AG08396 (cell line): ENCODE measurements around the gene NR2F2.

Experiments used
- DNase-seq: peaks from one replicate; pipeline ENCODE4 v3.0.0; 2012; ENCODE audit warnings: low spot score, mixed read lengths

Gene NR2F2

DNA sequence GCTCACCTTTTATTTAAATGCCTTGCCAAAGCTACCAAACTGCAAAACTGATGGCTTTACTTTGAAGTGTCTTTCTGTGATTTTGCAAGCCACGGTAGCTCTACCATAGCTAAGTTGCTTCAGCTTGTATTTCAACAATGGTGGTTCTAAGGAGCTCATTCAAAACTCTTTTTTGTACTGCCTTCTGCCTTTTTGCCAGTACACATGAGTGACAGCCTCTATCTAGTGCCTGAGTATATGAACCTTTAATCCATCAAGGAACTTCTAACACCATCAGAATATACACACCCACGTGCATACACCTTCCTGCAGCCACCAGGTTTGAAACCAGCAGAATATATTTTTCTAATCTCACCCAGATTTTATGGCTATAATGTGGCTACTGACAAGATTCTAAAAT, 10.4 kb upstream of the NR2F2 start:
- DNase-seq = no peak

DNA sequence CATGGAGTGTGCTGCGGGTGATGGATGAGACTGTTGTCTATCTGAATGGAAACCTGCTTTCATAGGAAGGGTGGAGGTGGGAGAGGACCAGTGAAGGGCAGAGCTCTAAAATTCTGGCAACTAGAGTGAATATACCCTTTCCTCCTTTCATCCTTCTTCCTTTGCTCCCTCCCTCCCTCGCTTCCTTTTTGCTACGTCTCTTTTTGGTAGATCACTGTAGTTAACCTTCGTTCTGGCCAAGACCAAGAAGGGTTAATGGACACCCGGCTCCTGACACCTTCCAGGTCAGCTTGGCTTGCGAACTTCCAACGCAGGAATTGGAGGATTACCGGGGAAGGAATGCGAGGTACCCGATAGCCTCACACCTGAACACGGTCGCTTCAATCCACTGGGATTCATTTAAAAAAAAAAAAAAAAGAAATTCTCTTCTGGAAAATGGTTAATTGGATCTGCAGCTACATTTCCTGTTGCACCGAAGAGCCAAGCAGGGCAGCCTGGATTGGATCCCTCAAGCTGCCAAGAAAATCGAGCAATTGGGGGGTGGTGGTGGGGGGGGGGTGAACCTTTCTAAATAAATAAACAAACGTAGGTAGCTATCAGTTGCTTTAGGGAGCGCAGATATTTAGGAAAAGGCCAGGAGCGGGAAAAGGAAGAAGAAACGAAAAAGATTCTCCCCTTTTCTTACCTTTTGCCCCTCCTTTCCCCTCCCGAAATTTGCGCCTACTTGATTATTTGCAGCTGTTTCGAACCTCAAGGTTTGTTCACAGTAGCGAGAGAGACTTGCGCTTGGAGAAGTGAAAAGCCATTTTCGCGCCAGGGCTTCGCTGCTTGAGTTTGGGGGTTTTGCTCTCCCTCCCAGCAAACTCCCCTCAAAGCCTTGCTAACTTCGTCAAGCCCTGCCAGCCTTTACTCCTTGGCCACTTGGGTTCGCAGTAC, 9.5 kb upstream of the NR2F2 start:
- no peak for DNase-seq

DNA sequence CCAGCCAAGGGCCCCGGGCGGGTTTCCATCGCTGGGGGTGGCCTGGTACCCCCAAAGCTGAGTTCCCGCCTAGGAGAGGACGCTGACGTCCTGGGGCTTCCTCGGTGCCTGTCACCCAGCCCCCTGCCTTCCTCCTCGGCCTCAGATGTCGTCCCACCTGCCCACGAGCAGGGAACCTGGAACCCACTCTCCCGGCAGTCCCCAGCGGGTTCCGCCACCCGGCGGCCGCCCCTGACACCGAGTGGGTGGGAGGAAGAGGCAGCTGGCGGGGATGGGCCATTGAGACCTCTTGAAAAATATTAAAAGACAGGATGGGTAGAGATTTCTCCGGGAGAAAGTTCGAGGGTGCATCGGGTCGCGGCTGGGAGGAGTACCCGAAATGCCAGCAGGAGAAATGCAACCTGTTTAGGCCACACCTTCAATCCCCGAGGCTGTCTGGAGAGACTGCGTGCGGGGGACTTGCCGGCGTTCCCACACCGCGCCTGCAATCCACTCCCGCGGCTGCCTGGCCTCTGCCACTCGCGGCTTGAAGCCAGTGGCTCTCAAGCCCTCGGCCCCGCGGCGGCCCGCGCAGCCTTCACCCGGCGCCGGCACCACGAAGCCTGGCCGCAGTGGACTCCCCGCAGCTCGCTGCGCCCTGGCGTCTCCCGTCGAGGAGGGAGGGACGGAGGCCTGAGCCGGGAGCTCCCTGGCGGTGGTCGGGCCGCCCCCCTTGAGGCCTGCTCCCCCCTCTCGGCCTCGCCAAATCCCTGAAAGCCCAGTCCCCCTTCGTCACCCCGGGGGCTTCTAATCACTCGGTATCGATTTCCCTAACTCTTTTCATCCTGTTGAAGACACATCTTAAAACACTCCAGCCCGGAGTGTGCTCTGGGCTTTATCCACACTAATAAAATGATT, 8.6 kb upstream of the NR2F2 start:
- peak; percentile 47 for DNase-seq

DNA sequence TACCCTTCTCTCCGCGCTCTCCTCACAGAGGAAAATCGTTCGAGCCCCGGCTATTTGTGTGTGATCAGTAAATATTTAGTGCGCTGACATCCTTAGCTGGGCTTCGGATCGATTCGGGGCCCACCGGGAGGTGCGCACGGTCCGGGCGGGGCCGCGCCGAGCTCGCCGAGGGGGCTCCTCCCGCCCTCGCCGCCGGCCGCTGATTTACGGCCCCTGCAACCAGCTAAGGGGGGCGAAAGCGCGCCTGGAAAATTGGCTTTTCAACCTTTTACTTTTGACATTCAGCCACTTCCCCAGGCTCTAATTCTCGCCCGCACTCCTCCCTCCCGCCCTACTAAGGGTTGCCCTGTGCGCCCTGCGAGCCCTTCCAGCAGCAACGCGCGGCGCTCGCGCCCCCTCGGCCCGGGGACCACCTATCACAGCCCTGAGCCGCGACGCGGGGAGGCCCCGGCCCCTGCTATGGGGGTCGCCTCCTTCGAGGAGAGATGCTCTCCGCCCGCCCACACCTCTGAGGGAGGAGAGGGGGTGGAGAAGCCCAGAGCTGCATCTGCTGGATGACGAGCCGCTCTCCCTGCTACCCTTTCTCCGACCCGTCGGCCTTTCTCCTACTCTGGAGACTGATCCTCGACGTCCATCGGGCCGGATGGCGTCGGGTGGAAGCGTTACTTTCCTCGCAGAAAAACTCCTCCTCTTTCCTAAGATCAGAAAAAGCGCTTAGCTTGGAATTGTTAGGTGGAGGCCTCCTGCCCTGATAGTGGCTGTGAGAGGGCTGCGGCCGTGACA, 7.8 kb upstream of the NR2F2 start:
- DNase-seq = no peak

DNA sequence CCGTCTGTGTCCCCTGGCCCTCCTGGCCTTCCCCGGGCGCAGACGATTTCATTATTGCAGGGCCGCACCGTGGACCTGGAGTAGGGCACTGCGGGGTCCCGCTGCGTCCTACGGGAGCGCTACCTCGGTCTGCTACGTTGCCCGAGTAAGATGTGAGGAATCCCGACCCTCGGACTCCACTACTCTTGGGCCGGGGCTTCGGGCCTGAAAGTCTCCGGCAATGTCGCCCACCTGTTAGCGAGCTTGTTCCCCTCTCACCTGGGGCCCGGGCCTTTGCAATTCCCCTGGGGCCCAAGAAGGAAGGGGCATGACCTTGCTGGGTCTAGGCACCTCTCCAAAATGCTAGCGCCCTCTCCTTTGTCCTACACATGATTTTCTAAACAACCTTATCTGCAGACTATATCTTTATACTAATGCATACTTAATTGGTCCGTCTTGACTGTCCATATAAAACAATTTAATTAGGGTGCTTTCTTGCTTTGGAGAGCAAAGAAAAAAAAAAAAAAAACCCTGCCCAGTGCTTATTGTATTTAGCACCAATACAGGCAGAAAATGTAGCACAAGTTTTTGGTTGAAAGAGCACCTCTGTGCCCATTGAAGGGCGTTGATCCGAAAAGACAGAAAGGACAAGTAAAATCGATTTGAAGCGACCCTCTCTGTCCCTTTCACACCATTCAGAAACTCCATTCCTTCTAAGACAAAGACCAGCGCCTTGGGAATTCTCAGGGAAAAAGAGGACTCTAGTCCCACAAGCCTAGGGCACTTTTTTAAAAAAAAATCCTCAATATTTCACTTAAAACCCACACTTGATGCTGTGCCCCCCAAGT, 7.0 kb upstream of the NR2F2 start:
- DNase-seq = no peak

DNA sequence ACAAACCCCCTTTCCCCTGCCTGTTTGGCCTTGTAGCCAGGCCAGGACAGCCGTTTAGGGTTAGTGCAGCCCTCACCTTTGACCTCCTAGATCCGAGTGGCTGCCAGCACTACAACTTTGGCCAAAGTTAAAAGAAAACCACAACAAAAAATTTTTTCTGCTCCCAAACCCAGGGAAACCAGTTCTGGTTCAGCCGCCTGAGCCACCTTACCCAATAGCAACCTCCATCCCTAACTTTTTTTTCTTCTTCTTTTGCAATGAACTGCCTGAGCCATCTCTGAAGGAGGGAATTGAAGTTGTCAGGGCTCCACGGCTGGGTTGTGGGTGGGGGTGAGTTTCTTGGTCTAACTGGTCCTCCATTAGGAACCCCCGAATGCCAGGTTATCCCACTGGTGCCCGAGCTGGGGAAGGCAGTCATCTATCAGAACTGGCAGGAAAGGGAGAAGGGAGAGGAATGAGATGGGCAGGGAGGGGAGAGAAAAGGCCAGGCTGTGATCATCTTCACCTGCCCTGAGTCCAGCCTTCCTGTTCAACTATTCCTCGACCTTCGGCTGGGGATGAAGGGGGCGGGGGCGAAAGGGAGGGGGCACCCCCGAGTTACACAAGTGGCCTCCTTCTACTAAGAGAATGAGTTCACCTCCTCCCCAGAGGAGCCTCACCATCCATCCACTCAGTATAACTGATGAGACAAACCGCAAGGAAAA, 6.2 kb upstream of the NR2F2 start:
- no peak for DNase-seq

GRCh38 chr15:96324940-96325540, 5.5 kb upstream of the NR2F2 start:
- DNase-seq = no peak

GRCh38 chr15:96325541-96326327, 4.8 kb upstream of the NR2F2 start:
- peak; percentile 29 for DNase-seq

DNA sequence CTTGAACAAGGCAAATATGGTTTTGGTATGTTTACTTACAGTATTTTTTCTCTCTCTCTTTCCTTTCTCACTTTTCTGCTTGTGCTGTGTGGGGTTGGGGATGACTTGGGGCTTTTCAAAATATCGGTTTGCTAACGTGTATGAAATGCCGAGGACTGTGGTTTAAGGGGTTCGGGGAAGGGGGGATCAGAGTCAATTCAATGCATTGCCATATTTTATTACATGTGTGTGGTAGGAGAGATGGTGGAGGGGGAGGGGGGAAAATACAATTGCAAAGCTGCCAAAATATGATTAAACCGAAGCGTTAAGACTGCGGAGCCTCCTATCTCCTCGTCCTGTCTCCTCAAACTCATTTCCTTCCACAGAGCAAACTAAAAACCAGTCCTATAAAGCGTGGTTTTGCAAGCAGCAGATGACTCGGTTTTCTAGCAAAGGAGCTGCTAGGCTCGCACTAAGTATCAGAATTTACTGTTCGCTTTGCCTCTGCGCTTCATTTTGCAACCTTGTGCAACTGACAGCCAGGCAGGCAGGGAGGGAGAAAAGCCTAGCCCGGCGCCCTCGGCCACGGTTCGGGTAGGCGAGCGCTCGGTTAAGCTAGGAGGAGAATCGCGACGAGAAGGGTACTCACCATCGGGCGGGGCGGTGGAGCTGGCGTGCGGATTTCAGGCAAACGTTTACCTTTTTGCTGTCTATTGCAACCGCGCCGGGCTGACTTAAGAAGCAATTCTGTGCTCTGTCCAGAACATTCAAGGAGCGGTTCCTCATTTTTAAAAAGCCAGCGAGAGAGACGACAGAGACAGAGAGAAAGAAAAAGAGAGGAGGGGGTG, 4.0 kb upstream of the NR2F2 start:
- DNase-seq = peak; percentile 49

GRCh38 chr15:96327155-96327741, 3.3 kb upstream of the NR2F2 start:
- DNase-seq = peak; percentile 68

- DNase-seq = peak; percentile 16
These were observed 2.2 kb upstream of the NR2F2 start for GRCh38 chr15:96328181-96328876.

DNA sequence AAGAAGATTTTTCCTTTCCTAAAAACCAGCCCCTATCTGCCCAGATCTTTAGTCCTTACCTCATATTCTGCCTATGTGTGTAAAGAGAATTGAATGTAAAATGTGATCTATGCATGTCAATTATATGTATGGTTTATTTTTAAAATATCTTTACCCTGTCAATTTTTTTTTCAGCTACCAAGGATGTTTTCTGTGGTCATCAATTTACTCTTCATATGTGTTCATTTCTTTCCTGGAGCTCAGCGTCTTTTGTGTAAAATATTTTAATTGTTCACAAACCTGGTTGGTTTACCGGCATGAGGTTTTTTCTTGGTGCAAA, 1.7 kb upstream of the NR2F2 start:
- no peak for DNase-seq

GRCh38 chr15:96329403-96329981, 1.0 kb upstream of the NR2F2 start:
- DNase-seq = peak; percentile 8

DNA sequence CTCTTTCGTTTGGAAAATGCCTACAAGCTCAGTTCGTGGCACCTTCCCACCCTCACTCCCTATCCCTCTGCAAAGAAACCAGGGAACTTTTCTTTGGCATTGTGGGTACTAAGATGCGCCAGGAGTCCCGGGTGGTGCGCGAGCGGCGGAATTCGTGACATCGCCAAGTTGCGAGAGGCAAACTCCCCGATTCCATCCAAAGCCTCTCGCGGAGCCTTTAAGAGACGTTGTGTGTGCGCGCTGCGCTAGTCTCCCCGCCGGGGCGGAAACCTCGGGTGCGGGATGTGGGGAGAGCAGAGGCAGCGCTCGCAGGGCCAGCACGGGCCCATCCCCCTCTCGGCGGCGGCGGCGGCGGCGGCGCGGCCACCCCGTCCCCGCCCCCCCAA, 443 bp upstream of the NR2F2 start:
- no peak for DNase-seq

DNA sequence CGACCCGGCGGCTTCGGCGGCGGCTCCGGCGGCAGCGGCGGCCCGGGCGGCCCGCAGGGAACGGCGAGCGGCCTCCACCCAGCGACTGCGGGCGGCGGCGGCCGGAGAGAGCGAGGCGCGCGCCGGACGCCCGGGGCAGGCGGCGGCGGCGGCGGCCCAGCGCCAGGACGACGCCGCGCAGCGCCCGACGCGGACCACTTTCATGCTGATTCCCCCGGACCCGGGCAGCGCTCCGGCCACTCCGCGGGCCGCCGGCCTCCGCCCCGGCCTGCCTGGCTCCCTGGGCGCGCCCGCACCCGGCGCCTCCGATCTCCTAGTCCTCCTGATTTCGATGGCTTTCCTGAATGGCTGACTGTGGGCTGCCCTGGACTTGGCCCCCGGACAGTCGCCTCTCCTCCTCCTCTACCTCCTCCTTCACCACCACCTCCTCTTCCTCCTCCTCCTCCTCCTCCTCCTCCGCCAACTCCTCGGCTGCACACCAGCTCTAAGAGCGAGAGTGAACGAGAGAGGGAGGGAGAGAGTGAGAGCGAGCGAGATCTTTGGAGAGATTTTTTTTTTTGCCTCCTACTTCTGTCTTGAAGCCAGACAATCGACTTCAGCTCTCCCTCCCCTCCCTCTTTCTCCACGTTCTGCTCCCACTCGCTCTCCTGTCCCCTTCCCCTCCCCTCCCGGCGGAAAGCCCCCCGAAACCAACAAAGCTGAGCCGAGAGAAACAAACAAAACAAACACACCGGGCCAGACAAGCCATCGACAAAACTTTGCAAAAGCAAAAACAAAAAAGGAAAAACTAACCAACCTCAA, 844 bp downstream of the NR2F2 start:
- DNase-seq = peak; percentile 46

DNA sequence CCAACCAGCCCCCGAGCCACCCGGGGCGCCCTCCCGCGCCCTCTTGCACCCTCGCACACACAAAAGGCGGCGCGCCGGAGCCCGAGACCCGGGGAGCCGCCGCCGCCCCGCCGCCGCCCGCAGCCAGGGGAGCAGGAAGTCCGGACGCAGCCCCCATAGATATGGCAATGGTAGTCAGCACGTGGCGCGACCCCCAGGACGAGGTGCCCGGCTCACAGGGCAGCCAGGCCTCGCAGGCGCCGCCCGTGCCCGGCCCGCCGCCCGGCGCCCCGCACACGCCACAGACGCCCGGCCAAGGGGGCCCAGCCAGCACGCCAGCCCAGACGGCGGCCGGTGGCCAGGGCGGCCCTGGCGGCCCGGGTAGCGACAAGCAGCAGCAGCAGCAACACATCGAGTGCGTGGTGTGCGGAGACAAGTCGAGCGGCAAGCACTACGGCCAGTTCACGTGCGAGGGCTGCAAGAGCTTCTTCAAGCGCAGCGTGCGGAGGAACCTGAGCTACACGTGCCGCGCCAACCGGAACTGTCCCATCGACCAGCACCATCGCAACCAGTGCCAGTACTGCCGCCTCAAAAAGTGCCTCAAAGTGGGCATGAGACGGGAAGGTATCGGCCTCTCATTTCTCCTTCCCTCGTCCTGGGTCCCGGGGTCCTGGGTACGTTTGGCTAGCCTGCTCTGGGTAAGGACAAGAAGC, 1.6 kb downstream of the NR2F2 start:
- DNase-seq = peak; percentile 17
